GM23338 (cell line): ENCODE results near the gene TDRD7. TPM values are rescaled to one million over a fixed set of nuclear protein-coding genes. Genes with fewer than 3 reads are reported as not detected.

ENCODE experiments used
- ATAC-seq: fragments of 200-7000 bp; cut with Tn5 transposase; 3 replicates; pipeline ENCODE4 v1.9.1; 2020
- DNase-seq: peaks from one replicate; pipeline ENCODE4 v3.0.0-alpha.2; 2015; ENCODE audit warnings: low spot score
- H2AFZ ChIP-seq: fragments of 200-600 bp; sonication (generic); 2 replicates; pipeline ENCODE4 v1.8.0; 2016; ENCODE audit warnings: antibody characterized with exemption, mild to moderate bottlenecking, moderate library complexity
- H3F3A ChIP-seq: fragments of 200-600 bp; sonication (generic); replicated peaks from 2 replicates; pipeline ENCODE4 v1.8.0; 2017; ENCODE audit warnings: antibody characterized with exemption, mixed run types, low read depth
- H3K27ac ChIP-seq: fragments of 200-600 bp; sonication (generic); 2 replicates; pipeline ENCODE4 v1.6.1; 2016; ENCODE audit warnings: low read depth
- H3K27me3 ChIP-seq: fragments of 200-600 bp; sonication (generic); 2 replicates; pipeline ENCODE4 v1.8.0; 2016; ENCODE audit warnings: mild to moderate bottlenecking, mixed run types, moderate library complexity; ENCODE audit not compliant: insufficient read depth
- H3K36me3 ChIP-seq: fragments of 200-600 bp; sonication (generic); 2 replicates; pipeline ENCODE4 v1.8.0; 2016; ENCODE audit warnings: mild to moderate bottlenecking; ENCODE audit not compliant: insufficient read depth
- H3K4me1 ChIP-seq: fragments of 200-600 bp; sonication (generic); 2 replicates; pipeline ENCODE4 v1.8.0; 2016; ENCODE audit warnings: mild to moderate bottlenecking, moderate library complexity; ENCODE audit not compliant: insufficient read depth
- H3K4me2 ChIP-seq: fragments of 200-600 bp; sonication (generic); 2 replicates; pipeline ENCODE4 v1.7.1; 2017; ENCODE audit warnings: mixed run types
- H3K4me3 ChIP-seq: fragments of 200-600 bp; sonication (generic); 2 replicates; pipeline ENCODE4 v1.6.1; 2016; ENCODE audit warnings: mixed run types
- H3K79me2 ChIP-seq: fragments of 200-600 bp; sonication (generic); replicated peaks from 2 replicates; pipeline ENCODE4 v1.8.0; 2017; ENCODE audit warnings: mild to moderate bottlenecking; ENCODE audit not compliant: insufficient read depth
- H3K9me2 ChIP-seq: fragments of 200-600 bp; sonication (generic); 2 replicates; pipeline ENCODE4 v1.8.0; 2017; ENCODE audit not compliant: insufficient read depth
- H4K20me1 ChIP-seq: fragments of 200-600 bp; sonication (generic); replicated peaks from 2 replicates; pipeline ENCODE4 v1.8.0; 2017; ENCODE audit warnings: mild to moderate bottlenecking; ENCODE audit not compliant: insufficient read depth
- H3K27ac Mint-ChIP-seq: 2 replicates; pipeline ENCODE4 v1.8.0; 2020; ENCODE audit warnings: inconsistent platforms, mild to moderate bottlenecking, moderate library complexity, mixed read lengths
- H3K27me3 Mint-ChIP-seq: 3 replicates; pipeline ENCODE4 v1.8.0; 2022; ENCODE audit warnings: low read depth, mild to moderate bottlenecking, moderate library complexity, mixed read lengths, inconsistent platforms; ENCODE audit not compliant: insufficient read depth, poor library complexity
- H3K36me3 Mint-ChIP-seq: 3 replicates; pipeline ENCODE4 v1.8.0; 2021; ENCODE audit warnings: low read depth, mild to moderate bottlenecking, inconsistent platforms, moderate library complexity, mixed read lengths
- H3K4me1 Mint-ChIP-seq: 3 replicates; pipeline ENCODE4 v1.8.0; 2020; ENCODE audit warnings: mild to moderate bottlenecking, inconsistent platforms, mixed read lengths
- H3K4me3 Mint-ChIP-seq: 3 replicates; pipeline ENCODE4 v1.8.0; 2021; ENCODE audit warnings: moderate library complexity, mild to moderate bottlenecking, inconsistent platforms, mixed read lengths
- H3K9me3 Mint-ChIP-seq: 3 replicates; pipeline ENCODE4 v1.8.0; 2020; ENCODE audit warnings: moderate library complexity, mild to moderate bottlenecking, inconsistent platforms, mixed read lengths
- CREB1 ChIP-seq: fragments of 250-450 bp; sonication (Bioruptor Pico); IDR thresholded peaks from 2 replicates; pipeline ENCODE4 v1.5.0; 2020; ENCODE audit warnings: low read depth, mild to moderate bottlenecking, moderate library complexity
- CTCF ChIP-seq, 2 experiments: fragments of 200-600 bp in 1 of 2; sonication (generic) in 1 of 2; conservative IDR thresholded peaks; 2 replicates each; pipeline versions ENCODE4 v1.5.1 to v1.6.1; 2016 to 2017; ENCODE audit warnings: antibody characterized with exemption in 2 of 2, low read depth in 2 of 2, mild to moderate bottlenecking in 2 of 2, moderate library complexity in 1 of 2
- ETS1 ChIP-seq: IDR thresholded peaks from 2 replicates; pipeline ENCODE4 v1.6.1; 2016; ENCODE audit warnings: antibody characterized with exemption
- EZH2phosphoT487 ChIP-seq: fragments of 200-600 bp; sonication (generic); IDR thresholded peaks from one replicate; pipeline ENCODE4 v1.8.1; 2018; ENCODE audit warnings: antibody characterized with exemption; ENCODE audit not compliant: unreplicated experiment
- JUNB ChIP-seq: IDR thresholded peaks from one replicate; pipeline ENCODE4 v1.6.1; 2016; ENCODE audit warnings: antibody characterized with exemption; ENCODE audit not compliant: unreplicated experiment
- NANOG ChIP-seq: IDR thresholded peaks from 2 replicates; pipeline ENCODE4 v1.6.1; 2016; ENCODE audit warnings: antibody characterized with exemption, borderline replicate concordance
- POLR2AphosphoS5 ChIP-seq: IDR thresholded peaks from 2 replicates; pipeline ENCODE4 v1.6.1; 2016; ENCODE audit warnings: antibody characterized with exemption, low read depth
- ZNF114 ChIP-seq: fragments of 250-450 bp; sonication (Bioruptor Pico); IDR thresholded peaks from 2 replicates; pipeline ENCODE4 v1.5.0; 2020; ENCODE audit warnings: mild to moderate bottlenecking, moderate library complexity
- ZNF331 ChIP-seq: fragments of 250-450 bp; sonication (Bioruptor Pico); IDR thresholded peaks from 2 replicates; pipeline ENCODE4 v1.5.0; 2020; ENCODE audit warnings: low read depth, mild to moderate bottlenecking, moderate library complexity
- polyA plus RNA-seq: library from polyadenylated mRNA; unstranded; fragments of >200 nt; fragmentation: Nextera tagmentation; extraction: Ambion mirVana; gene quantifications from 2 replicates; pipeline ENCODE4 v1.2.1, GENCODE V29; 2016
- total RNA-seq: library from RNA; depleted of rRNA; stranded (reverse); fragments of >200 nt; shearing (Covaris generic); gene quantifications from 2 replicates; pipeline ENCODE4 v1.2.3, GENCODE V29; 2014
- TF ChIP-seq, protein P1 (sequence below): fragments of 250-450 bp; sonication (Bioruptor Pico); IDR thresholded peaks from 2 replicates; pipeline ENCODE4 v1.5.0; 2020; ENCODE audit warnings: mild to moderate bottlenecking, moderate library complexity

Gene TDRD7
- total and polyA plus RNA-seq, 2 experiments from 2014 or later: 1.7 to 3.1 TPM

GRCh38 chr9:97385626-97386264 is 26.2 kb upstream of the TDRD7 start:
- no peaks in the 10 kb centered on the region for H3K27me3 ChIP-seq
- no peaks in the 10 kb centered on the region for H3K79me2 ChIP-seq
- H3K4me3 Mint-ChIP-seq: no peak overlapping the region
- H3K27me3 Mint-ChIP-seq: peaks cover 25% of the 10 kb centered on the region
- H3K4me2 ChIP-seq: no peak overlapping the region
- H3K27ac Mint-ChIP-seq: no peak overlapping the region
- H3K36me3 ChIP-seq: no peaks in the 10 kb centered on the region
- DNase-seq (no peak), ATAC-seq (no peak)
- TF ChIP-seq CREB1 (CRISPR knock-in tag): no peak
- TF ChIP-seq JUNB: no peak
- peaks cover 25% of the 10 kb centered on the region for H3K4me1 Mint-ChIP-seq
- H3K4me3 ChIP-seq: no peak overlapping the region
- H2AFZ ChIP-seq: no peak overlapping the region
- H3K27ac ChIP-seq: no peak overlapping the region
- no peaks in the 10 kb centered on the region; the same call in 2 of the 3 replicates for H3K9me3 Mint-ChIP-seq
- H3K4me1 ChIP-seq: peaks cover 13% of the 10 kb centered on the region; the same call in 1 of the 2 replicates
- H3K36me3 Mint-ChIP-seq: no peaks in the 10 kb centered on the region; the same call in 2 of the 3 replicates
- H3K9me2 ChIP-seq: no peaks in the 10 kb centered on the region
- no peaks in the 10 kb centered on the region for H3F3A ChIP-seq
- no peaks in the 10 kb centered on the region for H4K20me1 ChIP-seq

DNA sequence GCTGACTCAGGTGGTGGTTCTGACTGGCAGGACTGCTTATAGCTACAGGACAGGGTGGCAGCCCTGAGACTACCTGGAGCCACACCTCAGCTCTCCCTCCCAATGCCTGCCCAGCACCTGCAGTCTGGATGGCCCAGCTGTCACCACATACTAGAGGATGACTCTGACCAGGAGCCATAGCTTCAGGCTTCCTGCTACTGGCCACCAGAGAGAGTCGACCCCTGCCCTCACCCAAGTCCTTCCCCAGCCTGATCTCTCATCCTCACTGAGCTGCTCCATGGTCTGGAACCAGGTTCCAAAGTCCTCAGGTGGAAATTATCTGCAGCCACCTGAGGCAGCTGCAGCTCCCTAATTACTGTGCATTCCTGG is 25.6 kb upstream of the TDRD7 start:
- Histone ChIP-seq H3K4me1 (peaks cover 13% of the 10 kb centered on the region; the same call in 1 of the 2 replicates), H2AFZ (peak overlapping the region; percentile 76; the same call in 1 of the 2 replicates), H3K4me2 (no peak overlapping the region), H3K36me3 (no peaks in the 10 kb centered on the region), H3K27ac (no peak overlapping the region), H3K9me2 (no peaks in the 10 kb centered on the region), H3K79me2 (no peaks in the 10 kb centered on the region), H3K27me3 (no peaks in the 10 kb centered on the region), H4K20me1 (no peaks in the 10 kb centered on the region), H3F3A (no peaks in the 10 kb centered on the region), H3K4me3 (no peak overlapping the region)
- H3K4me1 Mint-ChIP-seq: peaks cover 25% of the 10 kb centered on the region
- no peak overlapping the region for H3K27ac Mint-ChIP-seq
- no peaks in the 10 kb centered on the region; the same call in 2 of the 3 replicates for H3K9me3 Mint-ChIP-seq
- peaks cover 27% of the 10 kb centered on the region for H3K27me3 Mint-ChIP-seq
- ATAC-seq (no peak), DNase-seq (no peak)
- no peaks in the 10 kb centered on the region; the same call in 2 of the 3 replicates for H3K36me3 Mint-ChIP-seq
- H3K4me3 Mint-ChIP-seq: no peak overlapping the region
- TF ChIP-seq ETS1 (no peak), CTCF (conservative IDR thresholded peaks at IDR 0.05; ENCODE audit: low read depth in 2 of 2) (no peak), ZNF331 (no peak), EZH2phosphoT487 (no peak), CREB1 (CRISPR knock-in tag) (no peak), NANOG (no peak), JUNB (no peak), ZNF114 (no peak), POLR2AphosphoS5 (no peak)
- TF ChIP-seq, protein P1, sequence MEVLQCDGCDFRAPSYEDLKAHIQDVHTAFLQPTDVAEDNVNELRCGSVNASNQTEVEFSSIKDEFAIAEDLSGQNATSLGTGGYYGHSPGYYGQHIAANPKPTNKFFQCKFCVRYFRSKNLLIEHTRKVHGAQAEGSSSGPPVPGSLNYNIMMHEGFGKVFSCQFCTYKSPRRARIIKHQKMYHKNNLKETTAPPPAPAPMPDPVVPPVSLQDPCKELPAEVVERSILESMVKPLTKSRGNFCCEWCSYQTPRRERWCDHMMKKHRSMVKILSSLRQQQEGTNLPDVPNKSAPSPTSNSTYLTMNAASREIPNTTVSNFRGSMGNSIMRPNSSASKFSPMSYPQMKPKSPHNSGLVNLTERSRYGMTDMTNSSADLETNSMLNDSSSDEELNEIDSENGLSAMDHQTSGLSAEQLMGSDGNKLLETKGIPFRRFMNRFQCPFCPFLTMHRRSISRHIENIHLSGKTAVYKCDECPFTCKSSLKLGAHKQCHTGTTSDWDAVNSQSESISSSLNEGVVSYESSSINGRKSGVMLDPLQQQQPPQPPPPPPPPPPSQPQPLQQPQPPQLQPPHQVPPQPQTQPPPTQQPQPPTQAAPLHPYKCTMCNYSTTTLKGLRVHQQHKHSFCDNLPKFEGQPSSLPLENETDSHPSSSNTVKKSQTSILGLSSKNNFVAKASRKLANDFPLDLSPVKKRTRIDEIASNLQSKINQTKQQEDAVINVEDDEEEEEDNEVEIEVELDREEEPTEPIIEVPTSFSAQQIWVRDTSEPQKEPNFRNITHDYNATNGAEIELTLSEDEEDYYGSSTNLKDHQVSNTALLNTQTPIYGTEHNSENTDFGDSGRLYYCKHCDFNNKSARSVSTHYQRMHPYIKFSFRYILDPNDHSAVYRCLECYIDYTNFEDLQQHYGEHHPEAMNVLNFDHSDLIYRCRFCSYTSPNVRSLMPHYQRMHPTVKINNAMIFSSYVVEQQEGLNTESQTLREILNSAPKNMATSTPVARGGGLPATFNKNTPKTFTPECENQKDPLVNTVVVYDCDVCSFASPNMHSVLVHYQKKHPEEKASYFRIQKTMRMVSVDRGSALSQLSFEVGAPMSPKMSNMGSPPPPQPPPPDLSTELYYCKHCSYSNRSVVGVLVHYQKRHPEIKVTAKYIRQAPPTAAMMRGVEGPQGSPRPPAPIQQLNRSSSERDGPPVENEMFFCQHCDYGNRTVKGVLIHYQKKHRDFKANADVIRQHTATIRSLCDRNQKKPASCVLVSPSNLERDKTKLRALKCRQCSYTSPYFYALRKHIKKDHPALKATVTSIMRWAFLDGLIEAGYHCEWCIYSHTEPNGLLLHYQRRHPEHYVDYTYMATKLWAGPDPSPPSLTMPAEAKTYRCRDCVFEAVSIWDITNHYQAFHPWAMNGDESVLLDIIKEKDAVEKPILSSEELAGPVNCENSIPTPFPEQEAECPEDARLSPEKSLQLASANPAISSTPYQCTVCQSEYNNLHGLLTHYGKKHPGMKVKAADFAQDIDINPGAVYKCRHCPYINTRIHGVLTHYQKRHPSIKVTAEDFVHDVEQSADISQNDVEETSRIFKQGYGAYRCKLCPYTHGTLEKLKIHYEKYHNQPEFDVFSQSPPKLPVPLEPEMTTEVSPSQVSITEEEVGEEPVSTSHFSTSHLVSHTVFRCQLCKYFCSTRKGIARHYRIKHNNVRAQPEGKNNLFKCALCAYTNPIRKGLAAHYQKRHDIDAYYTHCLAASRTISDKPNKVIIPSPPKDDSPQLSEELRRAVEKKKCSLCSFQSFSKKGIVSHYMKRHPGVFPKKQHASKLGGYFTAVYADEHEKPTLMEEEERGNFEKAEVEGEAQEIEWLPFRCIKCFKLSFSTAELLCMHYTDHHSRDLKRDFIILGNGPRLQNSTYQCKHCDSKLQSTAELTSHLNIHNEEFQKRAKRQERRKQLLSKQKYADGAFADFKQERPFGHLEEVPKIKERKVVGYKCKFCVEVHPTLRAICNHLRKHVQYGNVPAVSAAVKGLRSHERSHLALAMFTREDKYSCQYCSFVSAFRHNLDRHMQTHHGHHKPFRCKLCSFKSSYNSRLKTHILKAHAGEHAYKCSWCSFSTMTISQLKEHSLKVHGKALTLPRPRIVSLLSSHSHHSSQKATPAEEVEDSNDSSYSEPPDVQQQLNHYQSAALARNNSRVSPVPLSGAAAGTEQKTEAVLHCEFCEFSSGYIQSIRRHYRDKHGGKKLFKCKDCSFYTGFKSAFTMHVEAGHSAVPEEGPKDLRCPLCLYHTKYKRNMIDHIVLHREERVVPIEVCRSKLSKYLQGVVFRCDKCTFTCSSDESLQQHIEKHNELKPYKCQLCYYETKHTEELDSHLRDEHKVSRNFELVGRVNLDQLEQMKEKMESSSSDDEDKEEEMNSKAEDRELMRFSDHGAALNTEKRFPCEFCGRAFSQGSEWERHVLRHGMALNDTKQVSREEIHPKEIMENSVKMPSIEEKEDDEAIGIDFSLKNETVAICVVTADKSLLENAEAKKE (CRISPR knock-in tag): no peak
